ENCODE data around the gene CD300E. TPM values are rescaled to one million over a fixed set of nuclear protein-coding genes. Genes with fewer than 3 reads are reported as not detected.

Gene CD300E
- total and polyA plus RNA-seq, 2 donors (not counting 3 experiments of a cell fraction or from before 2014, with no cell fraction given): not detected

DNA sequence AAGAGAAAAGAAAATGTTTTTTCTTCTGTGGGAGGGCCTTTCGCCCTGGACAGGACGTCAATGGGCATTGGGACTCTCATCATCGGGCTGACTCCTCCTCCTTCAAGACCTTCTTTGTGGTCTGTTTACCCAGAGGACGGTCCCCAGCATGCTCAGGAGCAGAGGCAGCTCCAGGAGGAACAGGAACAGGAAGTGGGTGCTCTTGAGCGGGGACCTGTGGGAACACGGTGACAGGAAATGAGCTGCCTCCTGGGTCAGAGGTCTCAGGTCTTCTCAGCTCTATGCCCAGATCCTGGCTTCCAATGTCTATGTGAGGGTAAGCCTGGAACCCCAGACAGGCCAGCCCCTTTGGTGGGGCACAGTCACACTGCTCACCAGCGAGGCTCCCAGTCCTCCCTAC lies 43.6 kb downstream of the CD300E start:
- H3K4me1 ChIP-seq (ENCODE audit: control insufficient read depth, extremely low read depth, insufficient read depth, low read length): no peaks in the 10 kb centered on the region
- H4K20me1 ChIP-seq (replicated peaks; ENCODE audit: control insufficient read depth, extremely low read depth, insufficient read depth, low read length): no peaks in the 10 kb centered on the region
- ChIA-PET CTCF (no interaction called here), POLR2A (no interaction called here)
- TF ChIP-seq, protein P1, sequence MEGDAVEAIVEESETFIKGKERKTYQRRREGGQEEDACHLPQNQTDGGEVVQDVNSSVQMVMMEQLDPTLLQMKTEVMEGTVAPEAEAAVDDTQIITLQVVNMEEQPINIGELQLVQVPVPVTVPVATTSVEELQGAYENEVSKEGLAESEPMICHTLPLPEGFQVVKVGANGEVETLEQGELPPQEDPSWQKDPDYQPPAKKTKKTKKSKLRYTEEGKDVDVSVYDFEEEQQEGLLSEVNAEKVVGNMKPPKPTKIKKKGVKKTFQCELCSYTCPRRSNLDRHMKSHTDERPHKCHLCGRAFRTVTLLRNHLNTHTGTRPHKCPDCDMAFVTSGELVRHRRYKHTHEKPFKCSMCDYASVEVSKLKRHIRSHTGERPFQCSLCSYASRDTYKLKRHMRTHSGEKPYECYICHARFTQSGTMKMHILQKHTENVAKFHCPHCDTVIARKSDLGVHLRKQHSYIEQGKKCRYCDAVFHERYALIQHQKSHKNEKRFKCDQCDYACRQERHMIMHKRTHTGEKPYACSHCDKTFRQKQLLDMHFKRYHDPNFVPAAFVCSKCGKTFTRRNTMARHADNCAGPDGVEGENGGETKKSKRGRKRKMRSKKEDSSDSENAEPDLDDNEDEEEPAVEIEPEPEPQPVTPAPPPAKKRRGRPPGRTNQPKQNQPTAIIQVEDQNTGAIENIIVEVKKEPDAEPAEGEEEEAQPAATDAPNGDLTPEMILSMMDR (IDR thresholded peaks at IDR 0.05; ENCODE audit: extremely low read depth in 1 of 2, insufficient read depth in 1 of 2, low read depth in 1 of 2, low read length in 2 of 2): no peak
- TF ChIP-seq EZH2 (IDR thresholded peaks at IDR 0.05; ENCODE audit: borderline replicate concordance, low read depth, low read length, severe bottlenecking) (no peak), POLR2A (IDR thresholded peaks at IDR 0.05; ENCODE audit: low read depth, low read length) (no peak), GATA2 (IDR thresholded peaks at IDR 0.05; ENCODE audit: insufficient read depth, insufficient read length, low read depth, low read length) (no peak), JUN (IDR thresholded peaks at IDR 0.05; ENCODE audit: borderline replicate concordance, insufficient read depth, insufficient read length, low read depth) (no peak), MYC (IDR thresholded peaks at IDR 0.05; ENCODE audit: low read depth, low read length) (no peak), FOS (IDR thresholded peaks at IDR 0.05; ENCODE audit: borderline replicate concordance, insufficient read depth, low read length) (no peak), POLR2AphosphoS5 (IDR thresholded peaks at IDR 0.05; ENCODE audit: insufficient read depth, low read depth, low read length) (no peak), MAX (IDR thresholded peaks at IDR 0.05; ENCODE audit: insufficient read depth, insufficient read length) (no peak)
- no peaks in the 10 kb centered on the region for H3K9me1 ChIP-seq (replicated peaks; ENCODE audit: control insufficient read depth, extremely low read depth, insufficient read depth, low read length)
- DNase-seq (ENCODE audit: low read depth, low spot score) (no peak), FAIRE-seq (no peak)
- intact Hi-C loops (cut with micrococcal nuclease) (no loop called here), dilution Hi-C loops (cut with MboI; ENCODE audit: extremely low pct_ligation_motif_present, low sequenced_read_pairs) (no loop called here)
- no peaks in the 10 kb centered on the region for H3K27me3 ChIP-seq (ENCODE audit: control insufficient read depth in 2 of 2, insufficient read depth in 2 of 2, low read length in 2 of 2)
- H3K36me3 ChIP-seq (ENCODE audit: control insufficient read depth in 2 of 2, extremely low read depth in 1 of 2, insufficient read depth in 2 of 2, low read length in 2 of 2): no peaks in the 10 kb centered on the region
- H3K79me2 ChIP-seq (ENCODE audit: control insufficient read depth, insufficient read depth, low read length): no peaks in the 10 kb centered on the region
- no peak overlapping the region for H3K4me3 ChIP-seq (replicated peaks in 1 of 3; ENCODE audit: insufficient read depth in 1 of 3, low read depth in 1 of 3, low read length in 3 of 3)
- H3K27ac ChIP-seq (ENCODE audit: insufficient read depth, low read depth, low read length): no peak overlapping the region
- no peak overlapping the region for H3K4me2 ChIP-seq (ENCODE audit: insufficient read depth, low read length)
- no peak overlapping the region for H3K9ac ChIP-seq (replicated peaks; ENCODE audit: extremely low read depth, insufficient read depth, low read length)
- no TSS peak for BruUV-seq (replicated peaks)
- no peak overlapping the region for H2AFZ ChIP-seq (ENCODE audit: low read depth, low read length)
- H3K9me3 ChIP-seq (replicated peaks; ENCODE audit: control insufficient read depth, insufficient read depth, low read length): peaks cover 2% of the 10 kb centered on the region

All from endothelial cell of umbilical vein (primary cell).